ENCODE data around the gene GABRG1. TPM values are rescaled to one million over a fixed set of nuclear protein-coding genes. Genes with fewer than 3 reads are reported as not detected.

The GABRG1 gene
- total RNA-seq, 2 experiments from 2014 or later = not detected

GRCh38 chr4:45987858-45988257 is 136.0 kb downstream of the GABRG1 start:
- Mint-ChIP-seq H3K36me3 (ENCODE audit: low read depth) (no peaks in the 10 kb centered on the region), H3K27me3 (no peaks in the 10 kb centered on the region), H3K27ac (no peak overlapping the region), H3K4me1 (no peaks in the 10 kb centered on the region), H3K9me3 (ENCODE audit: low read depth) (peaks cover 4% of the 10 kb centered on the region), H3K4me3 (no peak overlapping the region)
- intact Hi-C loops (cut with DNase I, micrococcal nuclease) = loop anchor here in 1 of 2 experiments (10.0 kb wide), 1 partner anchor 63 kb away; no protein-coding TSS in a partner anchor
- ATAC-seq (no peak), DNase-seq (no peak)
- POLR2A ChIA-PET = no interaction called here
- CTCF ChIA-PET = no interaction called here

Measured in activated CD4-positive, alpha-beta T cell treated with anti-CD3 and anti-CD28 coated beads for 36 hours (primary cell).